Epidermal melanocyte (primary cell): ENCODE data around the gene MAP3K20.
"Not testable (repeated sequence)": the region's sequence is repeated elsewhere in the genome, so short reads cannot be mapped to it uniquely, and the experiment has no call there.

ENCODE experiments used
- DNase-seq: peaks from one replicate; pipeline ENCODE4 v3.0.0; 2011; ENCODE audit warnings: low spot score; ENCODE audit not compliant: insufficient read length

The MAP3K20 gene

DNA sequence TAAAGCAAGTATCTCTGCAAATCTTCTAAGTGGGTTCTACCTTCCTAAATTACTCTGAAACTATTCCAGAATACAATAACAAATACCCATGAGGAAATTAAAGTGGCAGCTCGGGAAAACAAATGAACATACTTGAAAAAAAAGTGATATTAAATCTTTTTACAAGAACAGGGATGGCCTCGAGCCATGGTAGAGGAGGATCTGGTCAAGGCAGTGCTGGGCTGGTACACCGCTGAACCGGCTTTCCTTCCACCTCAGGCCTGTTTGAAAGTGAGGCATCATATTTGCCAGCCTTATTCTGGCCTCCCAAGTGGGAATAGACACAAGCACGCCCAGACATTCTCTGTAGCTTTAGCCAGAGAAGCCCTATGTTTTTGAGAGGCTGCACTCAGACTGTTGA lies 154.5 kb downstream of the MAP3K20 start:
- DNase-seq, result no peak

DNA sequence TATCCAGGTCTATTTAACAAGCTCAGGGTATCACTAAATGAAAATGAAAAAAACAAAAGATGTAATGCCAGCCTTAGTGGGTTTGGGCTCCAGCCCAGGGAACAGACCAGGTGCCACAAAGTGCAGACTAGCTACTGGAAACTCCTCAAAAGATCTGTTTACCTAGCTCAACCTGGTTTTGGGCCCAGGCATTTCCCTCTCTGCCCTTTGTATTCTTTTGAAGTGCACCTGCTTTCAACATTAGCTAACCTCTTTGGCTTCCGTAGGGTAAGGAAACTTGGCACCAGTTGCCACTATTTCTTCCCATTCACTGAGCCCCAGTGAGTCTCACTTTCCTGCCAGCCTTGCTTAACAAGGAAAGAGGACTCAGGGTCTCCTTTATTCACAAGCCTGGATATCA lies 155.4 kb downstream of the MAP3K20 start:
- DNase-seq, result no peak

DNA sequence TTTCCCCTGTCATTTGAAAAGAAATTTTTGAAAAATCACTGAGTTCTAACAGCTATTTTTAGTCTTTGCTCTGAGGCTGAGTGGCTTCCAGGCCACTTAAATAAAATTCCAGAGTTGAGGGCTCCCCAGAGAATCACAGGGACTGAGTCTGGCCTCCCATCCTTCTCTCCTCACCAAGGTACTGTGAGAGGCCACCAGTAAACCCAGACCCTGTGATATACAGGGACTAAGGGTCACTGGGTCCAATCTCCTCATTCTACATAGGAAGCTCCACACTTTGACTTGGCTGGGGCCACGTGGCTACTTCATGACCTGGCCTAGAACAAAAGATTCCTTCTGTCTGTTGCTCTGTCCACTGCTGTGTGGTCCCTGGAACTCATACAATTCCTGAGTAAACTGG lies 155.8 kb downstream of the MAP3K20 start:
- DNase-seq, result no peak

DNA sequence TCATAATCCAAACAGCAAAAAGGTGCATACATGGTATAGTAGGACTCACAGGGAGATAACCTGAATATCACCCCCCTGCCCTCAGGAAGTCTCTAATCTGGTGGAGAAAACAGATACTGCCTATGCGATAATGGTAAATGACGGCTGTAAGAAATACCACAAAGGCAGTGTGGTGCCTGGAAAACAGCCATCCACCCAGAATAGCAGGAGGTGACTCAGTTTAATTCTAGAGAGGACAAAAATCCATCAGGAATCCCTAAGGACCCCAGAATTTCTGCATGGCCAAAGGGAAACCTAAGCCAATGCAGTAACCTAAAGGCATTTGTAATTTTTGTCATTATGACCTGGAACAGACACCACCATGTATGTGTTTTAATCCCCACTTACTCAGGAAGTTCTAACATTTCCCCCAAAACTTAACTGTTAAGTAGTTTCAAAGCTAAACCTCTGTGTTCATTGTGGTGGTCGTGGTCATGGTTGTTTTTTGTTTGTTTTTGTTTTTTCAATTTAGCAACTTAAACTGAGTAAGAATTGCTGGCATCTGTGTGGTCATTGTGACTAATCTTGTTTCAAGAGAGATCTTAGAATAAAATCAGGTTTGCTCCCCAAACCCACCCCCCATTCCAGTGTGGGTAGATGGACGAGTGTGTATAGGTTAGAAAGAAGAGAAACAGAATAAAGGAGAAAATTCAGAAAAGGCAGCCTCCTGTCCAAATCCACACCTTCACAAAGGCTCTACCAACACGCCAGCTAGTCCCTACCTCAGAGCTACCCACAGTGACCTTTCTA lies 157.5 kb downstream of the MAP3K20 start:
- no peak for DNase-seq

DNA sequence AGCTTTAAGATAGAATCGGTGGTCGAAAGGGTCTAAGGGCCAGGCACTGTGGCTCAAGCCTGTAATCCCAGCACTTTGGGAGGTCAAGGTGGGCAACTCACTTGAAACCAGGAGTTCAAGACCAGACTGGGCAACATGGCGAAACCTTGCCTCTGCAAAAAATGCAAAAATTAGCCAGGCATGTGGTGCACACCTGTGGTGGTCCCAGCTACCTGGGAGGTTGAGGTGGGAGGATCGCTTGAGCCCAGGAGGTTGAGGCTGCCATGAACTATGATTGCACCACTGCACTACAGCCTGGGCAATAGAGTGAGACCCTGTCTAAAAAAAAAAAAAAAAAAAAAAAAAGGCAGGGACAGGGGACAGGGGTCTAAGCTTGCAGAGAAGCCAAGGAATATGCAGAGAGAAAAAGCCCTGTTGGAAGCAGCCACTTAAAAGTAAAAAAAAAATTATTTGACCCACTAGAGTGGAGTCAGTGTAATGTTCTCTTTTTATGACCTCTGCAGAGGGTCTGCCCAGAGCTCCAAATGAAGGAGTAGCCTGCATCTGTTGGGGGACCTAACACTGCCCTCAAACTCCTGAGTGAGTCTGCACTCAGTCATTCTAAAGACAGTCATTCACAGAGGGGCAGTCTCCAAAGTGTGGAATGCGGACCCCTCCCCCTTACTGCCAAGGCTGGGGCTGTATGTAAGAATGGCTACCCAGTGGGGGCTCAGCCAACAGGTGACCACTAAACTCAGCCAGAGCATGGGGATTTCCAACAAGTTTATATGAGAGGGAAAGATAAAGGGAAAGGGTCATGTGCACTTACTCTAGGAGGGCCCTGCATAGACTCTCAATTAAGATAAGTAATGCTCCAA lies 160.5 kb downstream of the MAP3K20 start:
- DNase-seq, result no peak

DNA sequence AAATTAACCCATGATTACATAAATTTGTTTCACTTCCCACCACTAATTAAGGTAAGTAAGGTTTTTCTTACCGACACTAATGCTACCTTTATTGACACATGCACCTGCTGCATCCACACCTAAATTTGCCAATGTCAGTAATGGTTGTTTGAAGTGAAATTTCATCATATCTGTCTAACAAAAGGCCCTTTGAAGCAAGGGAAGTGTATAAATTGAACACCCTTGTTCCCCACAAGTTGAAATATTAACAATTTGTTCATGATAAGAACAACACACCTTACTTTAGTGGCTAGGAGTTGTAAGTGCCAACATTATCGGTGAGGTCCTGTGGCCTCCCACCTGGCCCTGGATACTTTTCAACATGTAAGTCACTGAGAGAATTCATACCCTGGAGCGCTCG lies 162.7 kb downstream of the MAP3K20 start:
- DNase-seq, result no peak

DNA sequence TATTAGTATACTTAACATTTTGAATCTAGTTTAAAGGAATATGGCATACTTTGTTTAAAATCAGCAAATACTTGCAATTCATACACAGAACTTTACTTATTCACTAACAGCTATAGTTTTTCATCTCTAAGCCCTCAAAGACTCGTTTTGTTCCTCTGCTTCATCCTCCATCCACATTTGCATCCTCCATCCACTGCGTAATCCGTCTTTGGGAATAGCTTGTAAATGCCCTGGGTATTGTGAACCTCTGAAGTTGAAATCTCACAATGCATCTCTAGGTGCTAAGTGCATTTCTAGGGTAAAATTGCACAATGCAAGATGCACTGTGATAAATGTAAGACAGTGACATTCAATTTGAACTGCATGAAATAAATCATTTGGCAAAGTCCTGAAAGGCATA lies 163.2 kb downstream of the MAP3K20 start:
- DNase-seq, result no peak

DNA sequence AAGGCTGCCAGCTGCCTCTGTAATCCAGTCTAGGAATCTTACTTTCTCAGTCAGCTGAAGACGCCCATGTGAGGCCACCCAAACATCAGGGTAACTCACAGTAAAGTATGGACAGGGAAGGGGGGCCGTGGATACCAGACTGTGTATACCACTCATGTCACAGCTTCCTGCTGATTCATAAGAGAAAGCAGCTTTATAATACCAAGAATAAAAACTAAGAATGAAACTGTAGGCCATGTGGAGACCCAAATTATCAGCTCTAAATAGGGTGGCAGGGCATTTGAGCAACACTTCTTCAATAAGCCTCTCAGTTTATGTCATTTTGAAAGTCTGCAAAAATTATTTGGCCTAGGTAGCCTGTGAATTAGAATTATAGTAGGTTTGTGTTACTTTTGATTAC lies 164.0 kb downstream of the MAP3K20 start:
- no peak for DNase-seq

DNA sequence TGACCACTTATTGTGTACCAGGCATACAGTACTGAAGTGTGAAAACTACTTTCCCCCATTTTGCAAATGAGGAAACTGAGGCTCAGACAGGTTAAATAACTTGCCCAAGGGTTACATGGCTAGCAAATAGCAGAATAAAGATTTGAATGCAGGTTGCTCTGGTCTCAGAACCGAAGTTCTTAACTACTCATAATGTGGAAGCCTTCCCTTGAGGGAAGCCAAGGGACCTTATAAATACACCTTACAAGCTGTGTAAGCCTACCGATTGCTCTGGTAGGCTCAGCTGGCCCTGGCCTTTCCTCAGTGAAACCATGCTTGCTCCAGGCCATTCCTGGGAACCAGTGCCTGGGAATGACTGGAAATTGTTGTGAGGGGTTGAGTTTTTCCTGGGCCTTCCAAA lies 164.4 kb downstream of the MAP3K20 start:
- DNase-seq, result no peak

DNA sequence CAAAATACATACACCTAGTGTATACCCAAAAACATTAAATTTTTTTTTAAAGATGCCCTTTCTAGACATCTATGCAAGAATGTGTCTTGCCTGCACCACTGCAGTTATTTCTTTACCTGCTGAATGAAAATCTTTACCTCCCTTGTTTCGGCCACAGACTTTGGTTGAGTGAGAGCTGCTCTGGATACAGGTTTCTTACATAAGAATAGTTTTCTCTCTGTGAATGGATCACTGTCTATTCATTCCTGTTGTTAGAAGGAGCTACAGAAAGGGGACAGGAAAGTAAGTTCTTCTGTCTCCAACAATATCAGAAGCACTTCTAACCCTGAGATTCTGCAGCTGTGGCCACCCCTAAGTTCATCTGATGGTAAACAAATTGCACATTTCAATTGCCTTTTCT lies 166.0 kb downstream of the MAP3K20 start:
- DNase-seq, result no peak

DNA sequence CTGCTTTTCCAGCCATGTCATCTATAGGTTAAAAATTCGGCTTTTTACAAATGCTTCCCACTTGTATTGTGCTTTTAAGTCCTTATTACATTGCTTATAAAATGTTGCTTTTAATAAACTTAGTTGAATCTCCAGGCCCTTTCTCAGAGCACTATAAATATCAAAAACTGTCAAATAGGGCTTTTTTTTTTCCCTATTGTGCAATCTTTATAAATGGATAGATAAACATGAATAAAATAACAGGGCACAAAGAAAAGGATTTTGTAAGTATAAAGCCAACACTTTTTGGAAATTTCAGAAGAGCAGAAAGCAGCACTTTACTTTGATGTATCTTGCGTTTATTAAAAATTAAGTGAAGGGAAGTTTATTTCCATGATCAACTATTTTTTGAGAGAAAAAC lies 171.5 kb downstream of the MAP3K20 start:
- DNase-seq, result no peak

DNA sequence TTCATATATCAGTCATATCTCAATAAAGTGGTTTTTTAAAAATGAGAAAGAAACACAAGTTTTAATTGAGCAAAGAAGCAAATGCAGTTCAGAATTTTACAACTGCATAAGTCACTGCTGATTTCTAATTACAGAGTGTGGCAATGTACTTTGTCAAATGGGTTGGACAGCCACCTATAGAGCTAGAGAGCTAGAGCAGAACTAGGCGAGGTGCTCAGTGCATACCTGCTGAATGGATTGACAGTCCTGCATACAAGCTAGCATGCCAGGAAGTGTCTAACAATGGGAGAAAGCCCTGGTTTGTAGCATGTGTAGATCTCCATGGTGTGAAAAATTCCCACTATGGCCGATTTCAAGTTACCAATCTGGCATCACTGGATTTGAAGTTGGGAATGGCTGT lies 172.7 kb downstream of the MAP3K20 start:
- no peak for DNase-seq

DNA sequence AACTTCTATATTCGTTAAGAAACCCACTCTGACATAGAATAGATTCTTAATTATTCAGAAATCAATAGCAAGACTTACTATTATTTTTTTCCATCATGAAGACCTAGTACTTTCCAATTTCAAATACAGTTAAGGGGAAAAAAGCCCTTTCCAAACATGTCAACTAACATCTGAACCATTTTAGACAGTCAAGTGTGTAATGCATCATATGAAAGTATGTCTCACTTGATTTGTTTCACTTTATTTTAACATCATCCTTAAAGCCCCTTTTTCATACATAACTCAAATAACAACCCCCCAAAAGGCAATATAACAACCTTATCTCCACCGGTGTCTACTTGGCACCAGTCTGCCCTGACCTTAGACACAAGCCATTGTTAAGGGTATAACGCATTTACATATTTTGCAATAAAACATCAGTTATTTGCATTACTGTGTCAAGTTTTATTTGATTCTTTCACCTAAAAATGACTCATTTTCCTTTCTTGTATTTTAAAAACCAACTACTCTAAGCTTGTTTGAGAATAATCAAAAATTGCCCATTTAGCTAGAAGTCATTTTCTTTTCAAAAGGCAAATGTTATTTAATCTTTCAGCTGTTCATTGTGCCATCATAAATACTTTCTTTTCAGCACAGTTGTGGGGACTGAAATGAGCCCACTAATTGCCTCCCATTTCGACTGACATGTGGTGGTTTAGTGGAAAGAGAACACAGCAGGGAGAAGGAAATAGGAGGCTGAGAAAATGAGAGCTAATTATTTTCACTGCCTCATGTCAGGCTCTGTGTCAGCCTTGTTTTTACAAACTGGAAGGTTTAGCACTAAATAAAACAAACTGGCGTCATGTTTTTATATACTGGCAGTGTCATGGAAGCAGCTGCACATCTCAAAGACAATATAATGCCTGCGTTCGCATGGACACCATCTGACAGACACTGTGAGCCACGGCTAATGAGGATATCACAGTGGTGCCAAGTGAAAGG lies 174.3 kb downstream of the MAP3K20 start:
- DNase-seq, result no peak

DNA sequence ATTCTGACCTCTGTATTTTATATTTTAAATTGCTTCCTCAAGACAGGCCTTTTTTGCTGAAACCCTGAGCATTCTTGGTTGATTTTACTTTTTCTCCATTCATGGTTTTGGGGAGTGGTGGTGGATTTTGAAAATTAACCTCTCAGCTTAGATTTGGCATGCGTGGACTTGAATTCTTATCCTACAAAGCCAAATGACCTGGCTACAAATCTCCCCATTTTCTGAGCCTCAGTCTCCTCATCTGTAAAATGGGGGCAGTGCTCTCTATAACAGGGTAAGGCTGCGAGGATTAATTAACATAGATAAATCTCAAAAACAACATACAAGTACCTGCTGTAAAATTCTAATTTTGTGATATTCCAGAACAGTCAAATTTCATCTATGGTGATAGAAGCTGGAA lies 175.6 kb downstream of the MAP3K20 start:
- no peak for DNase-seq

DNA sequence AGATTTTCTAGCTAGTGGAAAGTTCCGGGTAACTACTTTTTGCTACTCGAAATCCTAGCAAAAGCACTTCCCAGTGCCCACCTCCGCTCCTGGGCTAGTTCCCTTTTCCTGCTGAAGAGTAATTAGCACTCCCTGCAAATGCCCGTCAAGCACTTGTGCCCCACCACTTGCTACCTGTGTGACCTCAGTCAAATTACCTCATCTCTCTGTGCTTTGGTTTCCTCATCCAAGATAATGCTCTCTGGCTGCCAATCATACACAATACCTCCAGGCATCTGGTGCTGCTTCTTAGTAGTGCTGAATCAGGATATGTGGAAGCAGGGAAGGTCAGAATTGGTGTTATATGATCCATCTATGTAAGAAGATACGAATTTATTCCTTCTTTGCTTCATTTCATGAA lies 176.9 kb downstream of the MAP3K20 start:
- no peak for DNase-seq

DNA sequence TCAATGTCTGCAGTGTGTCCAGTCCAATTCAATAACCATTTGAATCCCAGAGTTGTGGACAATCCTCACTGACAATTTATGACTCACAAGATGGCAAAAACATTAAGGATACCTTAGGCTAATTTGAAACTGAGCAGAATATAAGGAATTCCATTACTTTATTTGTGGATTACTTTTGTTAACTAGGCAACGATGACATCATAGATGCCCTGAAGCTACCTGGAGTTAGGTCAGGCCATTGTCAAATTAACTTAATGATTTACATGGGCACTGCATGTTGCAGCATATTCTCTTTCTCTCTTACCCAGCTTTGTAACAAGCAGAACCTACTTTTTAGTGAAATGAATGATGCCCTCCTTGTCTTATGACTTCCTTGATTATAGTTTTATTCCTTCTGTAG lies 179.0 kb downstream of the MAP3K20 start:
- DNase-seq, result no peak

DNA sequence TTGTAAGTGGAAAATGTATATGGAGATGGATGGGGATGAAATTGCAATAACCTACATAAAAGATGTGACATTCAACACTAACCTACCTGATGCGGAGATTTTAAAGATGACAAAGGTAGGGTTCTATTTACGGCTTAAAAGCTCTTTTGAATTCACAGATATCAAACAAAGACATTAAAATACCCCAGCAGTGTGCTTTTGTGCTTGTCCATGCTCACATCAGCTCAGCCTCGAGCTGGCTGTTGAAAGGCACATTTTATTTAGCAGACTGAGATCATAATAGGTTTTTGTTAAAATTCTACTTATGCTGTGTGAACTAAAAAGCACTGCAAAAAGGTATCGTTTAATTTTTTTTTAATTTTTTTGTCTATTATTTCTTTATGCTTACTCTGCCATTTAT lies 183.1 kb downstream of the MAP3K20 start:
- DNase-seq, result no peak

DNA sequence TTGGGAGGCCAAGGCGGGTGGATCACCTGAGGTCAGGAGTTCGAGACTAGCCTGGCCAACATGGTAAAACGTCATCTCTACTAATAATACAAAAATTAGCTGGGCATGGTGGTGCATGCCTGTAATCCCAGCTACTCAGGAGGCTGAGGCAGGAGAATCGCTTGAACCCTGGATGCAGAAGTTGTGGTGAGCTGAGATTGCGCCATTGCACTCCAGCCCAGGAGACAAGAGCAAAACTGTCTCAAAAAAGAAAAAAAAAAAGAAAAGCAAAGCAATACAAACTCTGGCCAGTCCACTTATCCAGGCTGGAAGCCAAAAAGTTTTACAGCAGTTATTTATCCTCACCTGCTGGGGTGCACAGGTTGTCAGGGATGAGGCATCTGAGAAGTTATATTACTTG lies 186.7 kb downstream of the MAP3K20 start:
- not testable (repeated sequence) for DNase-seq

DNA sequence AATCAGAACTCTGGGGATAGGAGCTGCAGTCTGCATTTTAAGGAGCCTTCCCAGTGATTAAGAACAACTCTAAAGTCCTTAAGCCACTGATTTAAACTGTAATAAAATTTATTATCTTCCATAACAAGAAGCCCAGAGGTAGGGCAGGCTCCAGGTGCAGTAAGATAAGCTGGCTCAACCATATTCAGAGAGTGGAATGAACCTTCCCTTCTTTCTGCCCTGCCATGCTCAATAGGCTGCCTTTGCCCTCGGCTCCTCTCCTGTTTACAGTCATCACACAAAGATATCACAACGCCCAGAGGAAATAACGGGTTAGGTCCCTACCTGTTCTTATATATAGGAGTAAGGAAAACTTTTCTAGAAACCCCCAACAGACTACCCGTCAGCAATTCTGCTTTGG lies 188.5 kb downstream of the MAP3K20 start:
- no peak for DNase-seq

DNA sequence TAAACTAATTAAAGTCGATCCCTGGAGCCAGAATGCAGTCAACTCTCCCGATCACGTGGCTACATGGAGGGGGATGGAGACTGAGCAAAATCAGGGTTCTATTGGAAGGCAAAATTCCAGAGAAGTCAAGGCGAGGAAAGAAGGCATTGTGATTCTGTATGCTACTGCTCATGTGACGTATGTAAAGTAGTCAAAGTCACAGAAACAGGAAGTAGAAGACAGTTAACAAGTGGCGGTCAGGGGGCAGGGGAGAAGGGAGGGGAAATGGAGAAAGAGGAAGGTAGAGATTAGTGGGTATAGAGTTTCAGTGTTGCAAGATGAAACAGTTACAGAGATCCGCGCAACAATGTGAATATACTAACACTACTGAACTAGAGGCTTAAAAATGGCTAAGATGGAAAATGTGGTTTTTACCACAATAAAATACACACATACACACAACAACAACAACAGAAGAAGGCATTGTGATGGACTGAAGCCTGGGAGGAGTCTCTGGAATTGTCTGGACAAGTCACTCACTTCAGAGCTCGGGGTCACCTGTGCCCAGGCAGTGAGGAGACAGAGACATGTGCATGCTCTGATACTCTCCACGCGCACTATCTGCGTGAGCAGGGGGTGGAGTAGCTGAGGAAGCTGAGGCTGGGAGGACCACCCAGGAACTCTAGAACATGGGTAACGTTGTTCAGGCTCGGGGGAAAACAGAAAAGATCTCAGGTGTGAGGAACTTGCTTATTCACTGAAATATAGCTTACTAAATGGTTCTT lies 189.1 kb downstream of the MAP3K20 start:
- no peak for DNase-seq

DNA sequence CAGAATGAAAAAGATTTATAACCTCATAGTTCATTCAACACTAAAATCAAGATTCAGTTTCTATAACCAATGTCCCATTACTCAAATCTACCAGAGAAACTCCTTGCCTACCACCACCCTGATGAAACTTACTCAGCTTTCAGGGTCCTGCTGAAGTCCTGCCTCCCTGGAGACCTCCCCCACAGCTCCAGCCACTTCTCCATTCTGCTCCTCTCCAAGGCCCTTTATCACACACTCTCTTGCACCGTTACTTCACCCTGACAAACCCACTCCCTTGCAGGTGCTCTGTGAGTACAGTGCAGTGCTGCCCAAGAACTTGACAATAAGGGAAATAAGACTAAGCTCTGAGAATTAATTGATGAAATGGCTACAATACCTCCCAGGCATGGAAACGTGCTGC lies 195.5 kb downstream of the MAP3K20 start:
- no peak for DNase-seq
